ENCODE results near the gene KCNIP4. TPM values are rescaled to one million over a fixed set of nuclear protein-coding genes. Genes with fewer than 3 reads are reported as not detected.
A peak's percentile ranks its signal among the peaks of the same experiment; 100 is the strongest.

Gene KCNIP4
- total and polyA plus RNA-seq, 3 donors from 2014 or later = 0.68 TPM; not detected in 2

- H3K27me3 ChIP-seq = no peaks in the 10 kb centered on the region
- intact Hi-C loops (cut with DNase I; ENCODE audit: low total_unique reads) = no loop called here
- no peak overlapping the region for H3K27ac ChIP-seq
- no peaks in the 10 kb centered on the region for H3K9me3 ChIP-seq
- no peak overlapping the region for H3K4me3 ChIP-seq
- DNase-seq = no peak
- H3K4me1 ChIP-seq = no peaks in the 10 kb centered on the region
- WGBS, 2 donors = 78 to 86% methylated on average over 6 of the region's 6 CpGs
- TF ChIP-seq POLR2A (IDR thresholded peaks at IDR 0.05) (no peak), CTCF (IDR thresholded peaks at IDR 0.05) (no peak)
- no peaks in the 10 kb centered on the region for H3K36me3 ChIP-seq (ENCODE audit: low read depth, missing control alignments)
These were observed 757.3 kb downstream of the KCNIP4 start for GRCh38 chr4:21191317-21191716.

GRCh38 chr4:21184788-21185187 is 763.8 kb downstream of the KCNIP4 start:
- Histone ChIP-seq H3K27me3 (no peaks in the 10 kb centered on the region), H3K4me1 (no peaks in the 10 kb centered on the region), H3K27ac (no peak overlapping the region), H3K9me3 (no peaks in the 10 kb centered on the region), H3K36me3 (ENCODE audit: low read depth, missing control alignments) (no peaks in the 10 kb centered on the region), H3K4me3 (no peak overlapping the region)
- intact Hi-C loops (cut with DNase I; ENCODE audit: low total_unique reads) = no loop called here
- DNase-seq = no peak
- TF ChIP-seq POLR2A (IDR thresholded peaks at IDR 0.05) (no peak), CTCF (IDR thresholded peaks at IDR 0.05) (peak in 1 of 3 experiments; percentile 10)
- 62 to 72% methylated on average over 2 of the region's 2 CpGs for WGBS, 2 donors

GRCh38 chr4:21181716-21182115 is 766.9 kb downstream of the KCNIP4 start:
- intact Hi-C loops (cut with DNase I; ENCODE audit: low total_unique reads) = no loop called here
- no peak overlapping the region for H3K27ac ChIP-seq
- DNase-seq = no peak

GRCh38 chr4:21177871-21178270 is 770.7 kb downstream of the KCNIP4 start:
- H3K9me3 ChIP-seq = no peaks in the 10 kb centered on the region
- TF ChIP-seq POLR2A (IDR thresholded peaks at IDR 0.05) (no peak), CTCF (IDR thresholded peaks at IDR 0.05) (no peak)
- no peak overlapping the region for H3K27ac ChIP-seq
- intact Hi-C loops (cut with DNase I; ENCODE audit: low total_unique reads) = no loop called here
- H3K27me3 ChIP-seq = no peaks in the 10 kb centered on the region
- no peaks in the 10 kb centered on the region for H3K4me1 ChIP-seq
- H3K36me3 ChIP-seq (ENCODE audit: low read depth, missing control alignments) = no peaks in the 10 kb centered on the region
- DNase-seq = no peak
- no peak overlapping the region for H3K4me3 ChIP-seq

More at GRCh38 chr4:21181716-21182115, 766.9 kb downstream of the KCNIP4 start:
- Histone ChIP-seq H3K4me1 (no peaks in the 10 kb centered on the region), H3K9me3 (no peaks in the 10 kb centered on the region), H3K27me3 (no peaks in the 10 kb centered on the region), H3K36me3 (ENCODE audit: low read depth, missing control alignments) (no peaks in the 10 kb centered on the region), H3K4me3 (no peak overlapping the region)
- no peak for TF ChIP-seq POLR2A (IDR thresholded peaks at IDR 0.05)
- no peak for TF ChIP-seq CTCF (IDR thresholded peaks at IDR 0.05)

GRCh38 chr4:21177092-21177491 is 771.5 kb downstream of the KCNIP4 start:
- no peak overlapping the region for H3K27ac ChIP-seq
- no peaks in the 10 kb centered on the region for H3K36me3 ChIP-seq (ENCODE audit: low read depth, missing control alignments)
- WGBS, 2 donors = 67 to 90% methylated on average over 1 of the region's 1 CpG
- DNase-seq = no peak
- TF ChIP-seq POLR2A (IDR thresholded peaks at IDR 0.05) = no peak
- no peak for TF ChIP-seq CTCF (IDR thresholded peaks at IDR 0.05)
- no peaks in the 10 kb centered on the region for H3K4me1 ChIP-seq
- H3K9me3 ChIP-seq = no peaks in the 10 kb centered on the region
- H3K27me3 ChIP-seq = no peaks in the 10 kb centered on the region
- intact Hi-C loops (cut with DNase I; ENCODE audit: low total_unique reads) = no loop called here
- H3K4me3 ChIP-seq = no peak overlapping the region
